Measurements from ENCODE around the gene ZNF804A. TPM values are rescaled to one million over a fixed set of nuclear protein-coding genes. Genes with fewer than 3 reads are reported as not detected.

Gene ZNF804A
- total RNA-seq, 1 donor from 2014 or later, result not detected

DNA sequence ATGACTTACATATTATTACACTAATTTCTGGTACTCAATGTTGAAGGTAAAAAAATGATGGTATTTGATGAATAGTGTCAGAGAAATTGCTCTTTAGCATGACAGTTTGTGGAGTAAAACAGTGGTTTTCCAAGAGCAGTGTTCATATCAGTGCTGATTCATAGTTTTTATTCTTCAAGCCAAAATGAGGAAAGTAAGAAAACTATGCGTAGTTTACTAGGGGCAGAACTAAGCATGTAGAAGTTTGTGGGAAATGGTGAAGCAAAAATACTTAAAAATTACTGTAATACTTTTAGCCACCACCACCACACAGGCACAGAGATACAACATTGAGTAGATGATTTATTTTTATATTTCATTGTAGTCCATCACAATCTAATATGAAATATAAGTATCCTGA, 137.3 kb downstream of the ZNF804A start:
- Histone ChIP-seq H3K4me1 (no peaks in the 10 kb centered on the region), H3K27ac (no peak overlapping the region), H3F3A (ENCODE audit: low read depth) (no peaks in the 10 kb centered on the region), H3K27me3 (no peaks in the 10 kb centered on the region), H3K9me3 (ENCODE audit: low read depth) (no peaks in the 10 kb centered on the region), H3K36me3 (no peaks in the 10 kb centered on the region), H3K9ac (no peak overlapping the region), H2AFZ (replicated peaks) (no peak overlapping the region), H3K4me3 (no peak overlapping the region), H3K79me2 (ENCODE audit: low read depth) (no peaks in the 10 kb centered on the region), H4K20me1 (ENCODE audit: low read depth) (no peaks in the 10 kb centered on the region), H3K4me2 (no peak overlapping the region)
- no peak overlapping the region for H3K27ac Mint-ChIP-seq
- TF ChIP-seq EZH2phosphoT487 (IDR thresholded peaks at IDR 0.05), result no peak
- no peak for TF ChIP-seq EZH2 (IDR thresholded peaks at IDR 0.05)
- TF ChIP-seq, protein P1, sequence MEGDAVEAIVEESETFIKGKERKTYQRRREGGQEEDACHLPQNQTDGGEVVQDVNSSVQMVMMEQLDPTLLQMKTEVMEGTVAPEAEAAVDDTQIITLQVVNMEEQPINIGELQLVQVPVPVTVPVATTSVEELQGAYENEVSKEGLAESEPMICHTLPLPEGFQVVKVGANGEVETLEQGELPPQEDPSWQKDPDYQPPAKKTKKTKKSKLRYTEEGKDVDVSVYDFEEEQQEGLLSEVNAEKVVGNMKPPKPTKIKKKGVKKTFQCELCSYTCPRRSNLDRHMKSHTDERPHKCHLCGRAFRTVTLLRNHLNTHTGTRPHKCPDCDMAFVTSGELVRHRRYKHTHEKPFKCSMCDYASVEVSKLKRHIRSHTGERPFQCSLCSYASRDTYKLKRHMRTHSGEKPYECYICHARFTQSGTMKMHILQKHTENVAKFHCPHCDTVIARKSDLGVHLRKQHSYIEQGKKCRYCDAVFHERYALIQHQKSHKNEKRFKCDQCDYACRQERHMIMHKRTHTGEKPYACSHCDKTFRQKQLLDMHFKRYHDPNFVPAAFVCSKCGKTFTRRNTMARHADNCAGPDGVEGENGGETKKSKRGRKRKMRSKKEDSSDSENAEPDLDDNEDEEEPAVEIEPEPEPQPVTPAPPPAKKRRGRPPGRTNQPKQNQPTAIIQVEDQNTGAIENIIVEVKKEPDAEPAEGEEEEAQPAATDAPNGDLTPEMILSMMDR (IDR thresholded peaks at IDR 0.05), result no peak
- H3K4me1 Mint-ChIP-seq, result no peaks in the 10 kb centered on the region
- no peak for DNase-seq (ENCODE audit: low spot score)
- no peaks in the 10 kb centered on the region for H3K36me3 Mint-ChIP-seq
- H3K9me3 Mint-ChIP-seq, result no peaks in the 10 kb centered on the region
- H3K4me3 Mint-ChIP-seq, result no peak overlapping the region
- no peaks in the 10 kb centered on the region for H3K27me3 Mint-ChIP-seq (ENCODE audit: insufficient read depth, low read depth)

DNA sequence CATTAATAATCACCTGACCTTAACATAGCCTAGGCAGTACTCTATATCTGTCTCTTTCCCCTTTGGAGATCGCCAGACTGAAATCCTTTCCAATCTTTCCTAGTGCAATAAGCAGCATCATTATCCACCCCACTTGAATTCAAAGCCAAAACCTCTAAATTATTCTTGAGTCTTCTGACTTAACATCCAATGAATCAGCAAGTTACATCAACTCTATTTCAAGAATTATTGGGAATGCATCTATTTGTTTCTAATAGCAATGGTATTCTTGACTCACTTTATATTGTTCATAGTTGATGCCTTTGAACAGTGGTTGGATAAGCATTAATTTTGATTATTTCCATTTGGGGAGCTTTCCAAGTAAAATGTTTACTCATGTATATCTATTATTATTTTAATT, 144.8 kb downstream of the ZNF804A start:
- Histone ChIP-seq H3K4me3 (no peak overlapping the region), H3K9ac (no peak overlapping the region), H3K27me3 (no peaks in the 10 kb centered on the region), H3K9me3 (ENCODE audit: low read depth) (no peaks in the 10 kb centered on the region), H3K79me2 (ENCODE audit: low read depth) (no peaks in the 10 kb centered on the region), H4K20me1 (ENCODE audit: low read depth) (no peaks in the 10 kb centered on the region), H3K36me3 (no peaks in the 10 kb centered on the region), H3K27ac (no peak overlapping the region), H3F3A (ENCODE audit: low read depth) (no peaks in the 10 kb centered on the region), H2AFZ (replicated peaks) (no peak overlapping the region), H3K4me2 (no peak overlapping the region), H3K4me1 (no peaks in the 10 kb centered on the region)
- Mint-ChIP-seq H3K27ac (no peak overlapping the region), H3K9me3 (no peaks in the 10 kb centered on the region), H3K4me1 (no peaks in the 10 kb centered on the region), H3K27me3 (ENCODE audit: insufficient read depth, low read depth) (no peaks in the 10 kb centered on the region), H3K4me3 (no peak overlapping the region), H3K36me3 (no peaks in the 10 kb centered on the region)
- TF ChIP-seq, protein P1 (IDR thresholded peaks at IDR 0.05), result no peak
- no peak for TF ChIP-seq EZH2 (IDR thresholded peaks at IDR 0.05)
- TF ChIP-seq EZH2phosphoT487 (IDR thresholded peaks at IDR 0.05), result no peak
- no peak for DNase-seq (ENCODE audit: low spot score)

DNA sequence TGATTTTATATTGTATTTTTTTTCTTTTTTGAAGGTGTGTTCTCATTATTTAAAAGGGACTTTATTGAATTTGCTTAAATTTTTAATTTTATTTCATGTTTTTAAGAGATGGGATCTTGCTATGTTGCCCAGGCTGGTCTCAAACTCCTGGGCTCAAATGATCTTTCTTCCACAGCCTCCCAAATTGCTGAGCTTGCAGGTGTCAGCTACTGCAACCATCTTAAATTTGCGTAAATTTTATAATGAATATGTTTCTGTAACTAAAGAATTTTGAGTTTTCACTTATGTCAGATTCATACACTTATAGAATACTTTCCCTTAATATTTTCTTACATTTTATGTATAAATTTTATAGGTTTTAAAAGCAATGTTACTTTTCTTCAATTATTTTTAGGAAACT, 157.8 kb downstream of the ZNF804A start:
- Histone ChIP-seq H3F3A (ENCODE audit: low read depth) (no peaks in the 10 kb centered on the region), H3K4me1 (no peaks in the 10 kb centered on the region), H3K4me2 (no peak overlapping the region), H3K27ac (no peak overlapping the region), H3K36me3 (no peaks in the 10 kb centered on the region), H2AFZ (replicated peaks) (no peak overlapping the region), H3K9ac (no peak overlapping the region), H3K4me3 (no peak overlapping the region), H3K27me3 (no peaks in the 10 kb centered on the region), H4K20me1 (ENCODE audit: low read depth) (no peaks in the 10 kb centered on the region), H3K9me3 (ENCODE audit: low read depth) (no peaks in the 10 kb centered on the region), H3K79me2 (ENCODE audit: low read depth) (no peaks in the 10 kb centered on the region)
- no peaks in the 10 kb centered on the region for H3K4me1 Mint-ChIP-seq
- H3K27ac Mint-ChIP-seq, result no peak overlapping the region
- peaks cover 3% of the 10 kb centered on the region for H3K27me3 Mint-ChIP-seq (ENCODE audit: insufficient read depth, low read depth)
- H3K4me3 Mint-ChIP-seq, result no peak overlapping the region
- no peak for TF ChIP-seq EZH2phosphoT487 (IDR thresholded peaks at IDR 0.05)
- TF ChIP-seq, protein P1 (IDR thresholded peaks at IDR 0.05), result no peak
- no peak for TF ChIP-seq EZH2 (IDR thresholded peaks at IDR 0.05)
- no peak for DNase-seq (ENCODE audit: low spot score)
- H3K9me3 Mint-ChIP-seq, result no peaks in the 10 kb centered on the region
- H3K36me3 Mint-ChIP-seq, result no peaks in the 10 kb centered on the region

Measured in neural progenitor cell (in vitro differentiated cells).